Activated CD4-positive, alpha-beta T cell treated with anti-CD3 and anti-CD28 coated beads, Interleukin-2, amount 10 ng/mL, durations not matched to agents 24 days and 14 days (primary cell): ENCODE measurements around the gene ATP10D. TPM values are rescaled to one million over a fixed set of nuclear protein-coding genes. Genes with fewer than 3 reads are reported as not detected.
A peak's percentile ranks its signal among the peaks of the same experiment; 100 is the strongest.
"Not testable (repeated sequence)": the region's sequence is repeated elsewhere in the genome, so short reads cannot be mapped to it uniquely, and the experiment has no call there.

Experiments
- DNase-seq: peaks from one replicate; pipeline ENCODE4 v3.0.0; 2022
- H3K27ac Mint-ChIP-seq: one replicate; pipeline ENCODE4 v1.8.0; 2022; ENCODE audit warnings: mild to moderate bottlenecking, mixed read lengths
- H3K27me3 Mint-ChIP-seq: one replicate; pipeline ENCODE4 v1.8.0; 2022; ENCODE audit warnings: mixed read lengths
- H3K36me3 Mint-ChIP-seq: one replicate; pipeline ENCODE4 v1.8.0; 2022; ENCODE audit warnings: low read depth, mild to moderate bottlenecking, mixed read lengths
- H3K4me1 Mint-ChIP-seq: one replicate; pipeline ENCODE4 v1.8.0; 2021; ENCODE audit warnings: mixed read lengths
- H3K4me3 Mint-ChIP-seq: one replicate; pipeline ENCODE4 v1.8.0; 2022; ENCODE audit warnings: mild to moderate bottlenecking, moderate library complexity, mixed read lengths
- H3K9me3 Mint-ChIP-seq: one replicate; pipeline ENCODE4 v1.8.0; 2021; ENCODE audit warnings: mixed read lengths
- intact Hi-C: fragments of 100-400 bp; cut with micrococcal nuclease; formaldehyde crosslinking; loops from one replicate; pipeline ENCODE4 v1.15.1; 2023
- total RNA-seq: library from RNA; stranded (reverse); gene quantifications from 2 replicates; pipeline ENCODE4 v1.2.3, GENCODE V29; 2022

ATP10D gene
- total RNA-seq, 1 donor from 2014 or later = 1.3 TPM

- no peak for DNase-seq
- Mint-ChIP-seq H3K4me1 (no peaks in the 10 kb centered on the region), H3K9me3 (no peaks in the 10 kb centered on the region), H3K27ac (no peak overlapping the region), H3K27me3 (peaks cover 22% of the 10 kb centered on the region), H3K36me3 (no peaks in the 10 kb centered on the region), H3K4me3 (no peak overlapping the region)
- intact Hi-C loops = no loop called here
Observed at GRCh38 chr4:47474799-47475198, 10.3 kb upstream of the ATP10D start.

GRCh38 chr4:47475411-47475810 is 9.7 kb upstream of the ATP10D start:
- Mint-ChIP-seq H3K9me3 (no peaks in the 10 kb centered on the region), H3K4me3 (no peak overlapping the region), H3K27me3 (peaks cover 25% of the 10 kb centered on the region), H3K36me3 (no peaks in the 10 kb centered on the region), H3K4me1 (no peaks in the 10 kb centered on the region), H3K27ac (no peak overlapping the region)
- intact Hi-C loops = no loop called here
- DNase-seq = no peak

GRCh38 chr4:47478804-47479203 is 6.3 kb upstream of the ATP10D start:
- no peak for DNase-seq
- H3K36me3 Mint-ChIP-seq = no peaks in the 10 kb centered on the region
- no peaks in the 10 kb centered on the region for H3K9me3 Mint-ChIP-seq
- H3K27me3 Mint-ChIP-seq = peaks cover 23% of the 10 kb centered on the region
- no peak overlapping the region for H3K27ac Mint-ChIP-seq
- peaks cover 2% of the 10 kb centered on the region for H3K4me1 Mint-ChIP-seq
- intact Hi-C loops = no loop called here
- no peak overlapping the region for H3K4me3 Mint-ChIP-seq

GRCh38 chr4:47482326-47482725 is 2.7 kb upstream of the ATP10D start:
- peaks cover 20% of the 10 kb centered on the region for H3K27me3 Mint-ChIP-seq
- intact Hi-C loops = no loop called here
- H3K4me1 Mint-ChIP-seq = peaks cover 21% of the 10 kb centered on the region
- no peak for DNase-seq
- no peak overlapping the region for H3K27ac Mint-ChIP-seq
- no peak overlapping the region for H3K4me3 Mint-ChIP-seq
- no peaks in the 10 kb centered on the region for H3K36me3 Mint-ChIP-seq
- H3K9me3 Mint-ChIP-seq = no peaks in the 10 kb centered on the region

- Mint-ChIP-seq H3K27me3 (peaks cover 16% of the 10 kb centered on the region), H3K36me3 (no peaks in the 10 kb centered on the region), H3K4me3 (no peak overlapping the region), H3K4me1 (peaks cover 21% of the 10 kb centered on the region), H3K9me3 (no peaks in the 10 kb centered on the region), H3K27ac (no peak overlapping the region)
- DNase-seq = no peak
- intact Hi-C loops = no loop called here
Observed at GRCh38 chr4:47483745-47484144, 1.3 kb upstream of the ATP10D start.

GRCh38 chr4:47484168-47484567 is 907 bp upstream of the ATP10D start:
- H3K4me1 Mint-ChIP-seq = peaks cover 21% of the 10 kb centered on the region
- H3K9me3 Mint-ChIP-seq = no peaks in the 10 kb centered on the region
- no peak overlapping the region for H3K27ac Mint-ChIP-seq
- H3K4me3 Mint-ChIP-seq = peak overlapping the region; percentile 93
- H3K27me3 Mint-ChIP-seq = peaks cover 12% of the 10 kb centered on the region
- no peak for DNase-seq
- no peaks in the 10 kb centered on the region for H3K36me3 Mint-ChIP-seq
- intact Hi-C loops = no loop called here

GRCh38 chr4:47485768-47486167 is 693 bp downstream of the ATP10D start:
- Mint-ChIP-seq H3K9me3 (no peaks in the 10 kb centered on the region), H3K27me3 (peaks cover 6% of the 10 kb centered on the region), H3K4me3 (peak overlapping the region; percentile 93), H3K36me3 (no peaks in the 10 kb centered on the region), H3K4me1 (peaks cover 25% of the 10 kb centered on the region), H3K27ac (peak overlapping the region; percentile 85)
- no peak for DNase-seq
- intact Hi-C loops = loop anchor here (1.0 to 5.0 kb wide), 2 partner anchors 22 to 47 kb away; partner anchors contain the start of gene COMMD8

GRCh38 chr4:47486231-47486673 is 1.2 kb downstream of the ATP10D start:
- DNase-seq = no peak
- no peaks in the 10 kb centered on the region for H3K36me3 Mint-ChIP-seq
- H3K27me3 Mint-ChIP-seq = peaks cover 6% of the 10 kb centered on the region
- intact Hi-C loops = loop anchor here (5.0 kb wide), 1 partner anchor 46 kb away; no protein-coding TSS in a partner anchor
- H3K4me1 Mint-ChIP-seq = peaks cover 25% of the 10 kb centered on the region
- peak overlapping the region; percentile 93 for H3K4me3 Mint-ChIP-seq
- H3K27ac Mint-ChIP-seq = no peak overlapping the region
- no peaks in the 10 kb centered on the region for H3K9me3 Mint-ChIP-seq

- intact Hi-C loops = loop anchor here (5.0 kb wide), 1 partner anchor 46 kb away; no protein-coding TSS in a partner anchor
- peaks cover 25% of the 10 kb centered on the region for H3K4me1 Mint-ChIP-seq
- not testable (repeated sequence) for H3K27ac Mint-ChIP-seq, H3K9me3 Mint-ChIP-seq, H3K27me3 Mint-ChIP-seq, DNase-seq, H3K36me3 Mint-ChIP-seq, H3K4me3 Mint-ChIP-seq
Observed at GRCh38 chr4:47486727-47487126, 1.7 kb downstream of the ATP10D start.

- H3K27me3 Mint-ChIP-seq = no peaks in the 10 kb centered on the region
- intact Hi-C loops = loop anchor here (5.0 kb wide), 1 partner anchor 44 kb away; no protein-coding TSS in a partner anchor
- no peaks in the 10 kb centered on the region for H3K36me3 Mint-ChIP-seq
- H3K27ac Mint-ChIP-seq = no peak overlapping the region
- peaks cover 23% of the 10 kb centered on the region for H3K4me1 Mint-ChIP-seq
- H3K9me3 Mint-ChIP-seq = no peaks in the 10 kb centered on the region
- H3K4me3 Mint-ChIP-seq = no peak overlapping the region
- DNase-seq = no peak
Observed at GRCh38 chr4:47488706-47489105, 3.6 kb downstream of the ATP10D start.

GRCh38 chr4:47490550-47490949 is 5.5 kb downstream of the ATP10D start:
- Mint-ChIP-seq H3K9me3 (no peaks in the 10 kb centered on the region), H3K27ac (no peak overlapping the region), H3K36me3 (no peaks in the 10 kb centered on the region), H3K4me3 (no peak overlapping the region), H3K27me3 (no peaks in the 10 kb centered on the region), H3K4me1 (peaks cover 11% of the 10 kb centered on the region)
- intact Hi-C loops = loop anchor here (2.0 kb wide), 1 partner anchor 74 kb away; no protein-coding TSS in a partner anchor
- peak; percentile 60 for DNase-seq

GRCh38 chr4:47493238-47494123 is 8.4 kb downstream of the ATP10D start:
- intact Hi-C loops = no loop called here
- no peak overlapping the region for H3K4me3 Mint-ChIP-seq
- no peaks in the 10 kb centered on the region for H3K9me3 Mint-ChIP-seq
- no peak for DNase-seq
- H3K4me1 Mint-ChIP-seq = peaks cover 5% of the 10 kb centered on the region
- H3K27ac Mint-ChIP-seq = no peak overlapping the region
- H3K36me3 Mint-ChIP-seq = no peaks in the 10 kb centered on the region
- H3K27me3 Mint-ChIP-seq = no peaks in the 10 kb centered on the region

GRCh38 chr4:47494124-47494430 is 9.0 kb downstream of the ATP10D start:
- no peaks in the 10 kb centered on the region for H3K27me3 Mint-ChIP-seq
- peaks cover 5% of the 10 kb centered on the region for H3K4me1 Mint-ChIP-seq
- intact Hi-C loops = no loop called here
- no peak overlapping the region for H3K4me3 Mint-ChIP-seq
- H3K36me3 Mint-ChIP-seq = no peaks in the 10 kb centered on the region
- no peak overlapping the region for H3K27ac Mint-ChIP-seq
- no peaks in the 10 kb centered on the region for H3K9me3 Mint-ChIP-seq
- DNase-seq = no peak

GRCh38 chr4:47498899-47499298 is 13.8 kb downstream of the ATP10D start:
- no peaks in the 10 kb centered on the region for H3K4me1 Mint-ChIP-seq
- no peaks in the 10 kb centered on the region for H3K27me3 Mint-ChIP-seq
- intact Hi-C loops = no loop called here
- no peaks in the 10 kb centered on the region for H3K36me3 Mint-ChIP-seq
- H3K27ac Mint-ChIP-seq = no peak overlapping the region
- H3K4me3 Mint-ChIP-seq = no peak overlapping the region
- H3K9me3 Mint-ChIP-seq = no peaks in the 10 kb centered on the region
- DNase-seq = no peak
